Testis (tissue), 2 donors: Measurements from ENCODE around the gene FAM47E.

Source experiments
- POLR2A ChIP-seq: fragments of 450-650 bp; IDR thresholded peaks from one replicate; pipeline ENCODE4 v1.6.1; 2017; ENCODE audit warnings: antibody characterized with exemption, mild to moderate bottlenecking, moderate library complexity
- TF ChIP-seq, protein P1 (sequence below), 3 experiments: fragments of 450-650 bp in 2 of 3; fragments of 200-600 bp in 1 of 3; sonication (generic) in 1 of 3; IDR thresholded peaks; one replicate each; pipeline ENCODE4 v1.5.1; 2016 to 2019; ENCODE audit warnings: antibody characterized with exemption in 3 of 3, mild to moderate bottlenecking in 2 of 3, moderate library complexity in 1 of 3

DNA sequence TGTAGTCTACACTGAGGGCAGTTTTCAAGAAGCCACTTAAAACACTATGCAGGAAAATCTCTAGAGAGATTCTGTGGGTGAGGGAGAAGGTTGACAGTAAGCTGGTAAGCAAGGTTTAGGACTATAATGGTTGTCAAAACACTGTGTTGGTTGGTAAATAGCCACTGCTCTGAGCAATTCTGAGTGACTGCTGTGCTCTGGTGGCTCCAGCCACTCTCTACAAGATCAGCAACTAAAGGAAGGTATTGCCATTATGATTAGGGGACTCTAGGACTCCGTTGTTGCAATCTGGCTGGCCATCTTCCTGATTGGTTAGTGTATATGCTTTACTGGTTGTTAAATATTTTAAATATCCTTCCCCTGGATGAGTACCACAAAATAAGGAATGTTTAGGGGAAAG, 5.5 kb upstream of the FAM47E start:
- TF ChIP-seq, protein P1, sequence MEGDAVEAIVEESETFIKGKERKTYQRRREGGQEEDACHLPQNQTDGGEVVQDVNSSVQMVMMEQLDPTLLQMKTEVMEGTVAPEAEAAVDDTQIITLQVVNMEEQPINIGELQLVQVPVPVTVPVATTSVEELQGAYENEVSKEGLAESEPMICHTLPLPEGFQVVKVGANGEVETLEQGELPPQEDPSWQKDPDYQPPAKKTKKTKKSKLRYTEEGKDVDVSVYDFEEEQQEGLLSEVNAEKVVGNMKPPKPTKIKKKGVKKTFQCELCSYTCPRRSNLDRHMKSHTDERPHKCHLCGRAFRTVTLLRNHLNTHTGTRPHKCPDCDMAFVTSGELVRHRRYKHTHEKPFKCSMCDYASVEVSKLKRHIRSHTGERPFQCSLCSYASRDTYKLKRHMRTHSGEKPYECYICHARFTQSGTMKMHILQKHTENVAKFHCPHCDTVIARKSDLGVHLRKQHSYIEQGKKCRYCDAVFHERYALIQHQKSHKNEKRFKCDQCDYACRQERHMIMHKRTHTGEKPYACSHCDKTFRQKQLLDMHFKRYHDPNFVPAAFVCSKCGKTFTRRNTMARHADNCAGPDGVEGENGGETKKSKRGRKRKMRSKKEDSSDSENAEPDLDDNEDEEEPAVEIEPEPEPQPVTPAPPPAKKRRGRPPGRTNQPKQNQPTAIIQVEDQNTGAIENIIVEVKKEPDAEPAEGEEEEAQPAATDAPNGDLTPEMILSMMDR (IDR thresholded peaks at IDR 0.05): no peak
- no peak for TF ChIP-seq POLR2A
